Stimulated activated CD8-positive, alpha-beta memory T cell treated with anti-CD3 and anti-CD28 coated beads, Interleukin-12 subunit alpha, Interleukin-12 subunit beta, amount 100 ng/mL, for 4 hours (primary cell): ENCODE results near the gene S1PR5.
"Not testable (repeated sequence)": the region's sequence is repeated elsewhere in the genome, so short reads cannot be mapped to it uniquely, and the experiment has no call there.

Experiments used
- DNase-seq: peaks from one replicate; pipeline ENCODE4 v3.0.0-alpha.2; 2020; ENCODE audit warnings: low read depth

Gene S1PR5

GRCh38 chr19:10544242-10544752, 27.1 kb upstream of the S1PR5 start:
- no peak for DNase-seq

- peak; percentile 68 for DNase-seq
These were observed 26.4 kb upstream of the S1PR5 start, which contains the start of gene ATG4D for GRCh38 chr19:10543420-10544241. ATG4D (plus strand) TSS chr19:10543904; CDS start chr19:10544091, 187 bp downstream.

GRCh38 chr19:10543059-10543419, 25.8 kb upstream of the S1PR5 start:
- DNase-seq, result no peak

GRCh38 chr19:10539016-10539415, 21.8 kb upstream of the S1PR5 start:
- not testable (repeated sequence) for DNase-seq

DNA sequence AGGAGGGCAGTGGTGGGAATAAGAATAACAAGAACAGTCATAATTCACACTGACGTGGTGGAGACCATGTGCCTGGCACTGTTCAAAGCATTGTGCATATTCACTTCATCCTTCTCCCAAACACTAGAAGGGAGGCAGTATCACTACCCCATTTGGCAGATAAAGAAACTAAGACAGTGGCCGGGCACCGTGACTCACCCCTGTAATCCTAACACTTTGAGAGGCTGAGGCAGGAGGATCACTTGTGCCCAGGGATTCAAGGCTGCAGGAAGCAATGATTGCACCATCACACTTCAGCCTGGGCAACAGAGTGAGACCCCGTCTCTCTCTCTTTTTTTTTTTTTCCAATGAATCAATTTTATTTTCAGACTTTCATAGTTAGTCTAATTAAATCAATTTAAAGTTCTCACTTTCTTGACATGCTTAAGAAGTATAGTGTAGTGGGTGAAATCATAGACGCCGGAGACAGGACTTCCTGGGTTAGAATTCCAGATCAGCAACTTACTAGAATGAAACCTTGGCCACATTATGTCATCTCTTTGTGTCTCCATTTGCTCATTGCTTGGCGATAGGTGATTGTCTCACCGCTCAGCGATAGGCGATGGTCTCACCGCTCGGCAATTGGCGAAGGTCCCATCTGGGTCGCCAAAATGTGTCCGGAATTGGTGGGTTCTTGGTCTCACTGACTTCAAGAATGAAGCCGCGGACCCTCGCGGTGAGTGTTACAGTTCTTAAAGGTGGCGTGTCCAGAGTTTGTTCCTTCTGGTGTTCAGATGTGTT, 21.1 kb upstream of the S1PR5 start:
- no peak for DNase-seq

DNA sequence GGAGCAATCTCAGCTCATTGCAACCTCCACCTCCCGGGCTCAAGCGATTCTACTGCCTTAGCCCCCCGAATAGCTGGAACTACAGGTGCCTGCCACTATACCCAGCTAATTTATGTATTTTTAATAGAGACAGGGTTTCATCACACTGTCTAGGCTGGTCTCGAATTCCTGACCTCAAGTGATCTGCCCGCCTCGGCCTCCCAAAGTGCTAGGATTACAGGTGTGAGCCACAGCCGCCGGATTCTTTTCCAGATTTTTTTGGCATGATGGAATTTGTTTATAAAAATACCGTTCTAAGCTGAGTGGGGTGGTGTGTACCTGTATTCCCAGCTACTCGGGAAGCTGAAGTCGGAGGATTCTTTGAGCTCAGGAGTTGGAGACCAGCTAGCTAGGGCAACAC, 20.4 kb upstream of the S1PR5 start:
- no peak for DNase-seq

GRCh38 chr19:10535613-10536012, 18.4 kb upstream of the S1PR5 start:
- DNase-seq, result no peak

DNA sequence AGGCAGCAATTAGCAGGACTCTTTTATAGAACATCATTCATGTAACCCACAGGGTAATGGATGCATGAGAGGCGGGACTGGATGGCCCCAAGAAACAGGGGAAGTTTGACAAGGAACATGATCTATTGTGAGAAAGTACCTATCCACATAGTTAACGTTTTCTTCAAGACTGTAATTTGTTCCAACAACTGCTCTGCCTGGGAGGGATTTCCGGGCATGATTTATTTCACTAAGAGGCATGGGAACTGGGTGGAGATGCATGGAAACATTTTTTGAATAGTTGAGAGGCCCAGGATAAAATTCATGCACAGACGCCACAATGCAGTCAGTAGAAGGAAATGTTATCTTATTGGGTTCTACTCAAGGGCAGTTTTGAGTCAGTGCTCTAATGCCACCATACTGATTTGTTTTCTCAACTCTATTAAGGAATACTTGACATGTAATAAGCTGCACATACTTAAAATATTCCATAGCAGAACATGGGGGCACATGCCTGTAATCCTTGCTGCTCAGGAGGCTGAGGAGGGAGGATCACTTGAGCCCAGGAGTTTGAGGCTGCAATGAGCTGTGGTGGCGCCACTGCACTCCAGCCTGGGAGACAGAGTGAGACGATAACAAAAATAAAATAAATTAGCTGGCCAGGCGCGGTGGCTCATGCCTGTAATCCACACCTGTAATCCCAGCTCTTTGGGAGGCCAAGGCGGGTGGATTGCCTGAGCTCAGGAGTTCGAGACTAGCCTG, 16.6 kb upstream of the S1PR5 start:
- no peak for DNase-seq

GRCh38 chr19:10532457-10532856, 15.2 kb upstream of the S1PR5 start:
- DNase-seq, result no peak

- DNase-seq, result not testable (repeated sequence)
These were observed 9.6 kb upstream of the S1PR5 start for GRCh38 chr19:10526887-10527286.

DNA sequence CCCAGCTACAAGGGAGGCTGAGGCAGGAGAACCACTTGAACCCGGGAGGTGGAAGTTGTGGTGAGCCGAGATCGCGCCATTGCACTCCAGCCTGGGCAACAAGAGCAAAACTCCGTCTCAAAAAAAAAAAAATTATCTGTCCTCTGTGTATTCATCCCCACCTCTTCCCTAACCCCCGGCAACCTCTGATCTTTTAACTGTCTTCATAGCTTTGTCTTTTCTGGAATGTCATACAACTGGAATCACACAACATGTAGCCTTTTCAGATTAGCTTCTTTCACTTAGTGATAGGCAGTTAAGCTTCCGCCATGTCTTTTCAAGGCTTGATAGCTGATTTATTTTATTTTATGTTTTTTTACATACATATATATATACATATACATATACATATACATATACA, 8.4 kb upstream of the S1PR5 start:
- DNase-seq, result no peak

GRCh38 chr19:10523135-10523636, 5.9 kb upstream of the S1PR5 start:
- DNase-seq, result no peak

DNA sequence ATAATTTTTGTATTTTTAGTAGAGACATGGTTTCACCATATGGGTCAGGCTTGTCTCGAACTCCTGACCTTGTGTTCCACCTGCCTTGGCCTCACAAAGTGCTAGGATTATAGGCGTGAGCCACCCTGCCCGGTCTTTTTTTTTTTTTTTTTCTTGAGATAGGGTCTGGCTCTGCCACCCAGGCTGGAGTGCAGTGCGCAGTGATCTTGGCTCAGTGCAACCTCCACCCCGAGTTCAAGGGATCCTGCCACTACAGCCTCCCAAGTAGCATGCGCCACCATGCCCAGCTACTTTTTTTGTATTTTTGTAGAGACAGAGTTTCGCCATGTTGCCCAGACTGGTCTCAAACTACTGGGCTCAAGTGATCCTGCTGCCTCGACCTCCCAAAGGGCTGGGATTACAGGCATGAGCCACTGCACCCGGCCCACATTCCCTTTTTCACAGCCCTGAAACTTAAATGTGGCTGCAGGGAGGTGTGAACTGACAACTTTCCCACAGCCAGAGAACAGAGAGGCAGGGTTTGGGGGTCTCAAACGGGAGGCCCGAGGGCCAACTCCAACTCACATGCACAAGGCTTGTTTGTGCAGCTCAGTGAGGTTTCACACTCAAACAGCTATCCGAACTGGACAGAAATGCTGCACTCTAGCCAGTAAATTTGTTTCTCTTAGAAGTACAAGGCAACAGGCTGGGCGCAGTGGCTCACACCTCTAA, 4.4 kb upstream of the S1PR5 start:
- DNase-seq, result no peak

DNA sequence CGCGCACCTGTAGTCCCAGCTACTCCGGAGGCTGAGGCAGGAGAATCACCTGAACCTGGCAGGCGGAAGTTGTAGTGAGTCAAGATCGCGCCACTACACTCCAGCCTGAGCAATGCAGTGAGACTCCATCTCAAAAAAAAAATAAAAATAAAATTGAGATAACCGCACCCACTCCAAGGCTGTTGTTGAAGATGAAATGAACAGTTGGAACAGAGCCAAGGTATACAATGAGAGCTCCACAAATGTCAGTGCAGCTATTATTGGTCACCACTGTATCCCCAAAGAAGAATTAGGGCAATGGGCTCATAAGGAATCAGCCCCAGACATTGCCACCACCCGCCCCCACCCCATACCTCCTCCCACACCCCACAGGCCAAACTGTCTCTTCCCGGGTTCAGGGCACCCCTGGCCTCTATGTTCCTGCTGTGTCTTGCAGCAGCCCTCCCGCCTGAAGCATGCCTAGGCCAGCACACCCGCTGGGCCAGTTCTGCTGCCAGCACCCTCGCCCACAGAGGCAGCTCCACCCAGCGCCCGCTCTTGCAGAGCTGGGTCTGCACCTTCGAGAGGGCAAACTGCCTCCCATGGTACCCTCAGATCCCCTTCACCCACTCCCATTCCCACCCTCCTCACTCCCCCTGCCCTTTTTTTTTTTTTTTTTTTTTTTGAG, 3.5 kb upstream of the S1PR5 start:
- no peak for DNase-seq

DNA sequence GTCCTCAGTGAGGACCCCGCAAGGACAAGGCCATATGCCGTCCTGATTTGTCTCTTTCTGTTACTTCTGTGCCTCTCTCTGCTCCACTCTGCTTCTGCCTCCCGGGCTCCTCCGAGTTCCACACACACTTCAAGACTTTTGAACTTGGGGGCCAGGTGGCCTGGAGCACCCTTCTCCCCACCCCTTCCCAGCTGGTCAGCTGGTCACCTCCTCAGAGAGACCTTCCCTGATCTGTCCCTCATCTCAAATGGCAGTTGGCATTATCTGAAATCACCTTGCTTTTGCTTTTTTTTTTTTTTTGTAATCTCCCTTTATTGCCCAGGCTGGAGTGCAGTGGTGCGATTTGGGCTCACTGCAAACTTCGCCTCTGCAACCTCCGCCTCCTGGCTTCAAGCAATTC, 2.2 kb upstream of the S1PR5 start:
- no peak for DNase-seq

DNA sequence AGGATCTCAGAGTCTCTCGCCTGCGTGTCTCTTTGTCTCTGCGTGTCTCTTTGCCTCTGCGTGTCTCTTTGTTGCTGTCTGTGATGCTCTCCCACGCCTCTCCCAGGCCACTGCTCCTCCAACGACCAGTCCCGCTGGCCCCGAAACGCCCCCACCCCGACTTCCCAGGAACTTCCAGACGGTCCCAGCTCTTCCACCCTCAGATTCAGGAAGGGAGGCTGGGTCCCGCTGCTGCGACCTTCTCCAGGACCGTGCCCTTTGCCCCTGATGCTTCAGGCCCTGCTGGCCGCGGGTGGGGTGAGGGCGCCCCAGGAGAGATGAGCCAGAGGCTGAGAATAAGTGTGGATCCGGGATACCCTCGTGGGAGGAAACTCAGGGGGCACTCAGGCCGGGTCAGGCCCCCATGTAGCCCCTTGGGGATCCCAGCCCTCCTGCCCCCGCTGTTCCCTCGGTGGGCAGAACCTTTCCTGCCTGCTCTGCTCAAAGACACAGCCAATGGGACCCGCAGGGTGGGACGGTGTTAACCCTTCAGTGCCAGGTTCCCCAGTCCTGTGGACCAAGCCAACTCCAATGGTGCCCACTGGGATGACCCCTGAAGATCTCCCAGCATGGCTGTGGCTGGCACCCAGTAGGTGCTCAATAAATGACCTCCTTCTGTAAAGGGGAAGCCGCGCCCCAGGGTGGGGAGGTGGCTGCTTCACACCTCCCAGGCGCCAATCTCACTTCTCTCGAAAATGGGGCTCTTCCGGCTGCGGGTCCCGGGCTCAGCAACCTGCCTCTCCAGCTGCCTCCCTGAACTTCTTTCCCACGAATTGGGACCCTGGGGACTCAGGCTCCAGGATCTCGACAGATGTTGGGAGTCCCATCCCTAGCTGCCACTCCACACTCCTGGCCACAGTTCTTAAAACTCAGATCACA, 1.5 kb upstream of the S1PR5 start:
- no peak for DNase-seq

- no peak for DNase-seq
These were observed 655 bp upstream of the S1PR5 start for GRCh38 chr19:10517760-10518443.

DNA sequence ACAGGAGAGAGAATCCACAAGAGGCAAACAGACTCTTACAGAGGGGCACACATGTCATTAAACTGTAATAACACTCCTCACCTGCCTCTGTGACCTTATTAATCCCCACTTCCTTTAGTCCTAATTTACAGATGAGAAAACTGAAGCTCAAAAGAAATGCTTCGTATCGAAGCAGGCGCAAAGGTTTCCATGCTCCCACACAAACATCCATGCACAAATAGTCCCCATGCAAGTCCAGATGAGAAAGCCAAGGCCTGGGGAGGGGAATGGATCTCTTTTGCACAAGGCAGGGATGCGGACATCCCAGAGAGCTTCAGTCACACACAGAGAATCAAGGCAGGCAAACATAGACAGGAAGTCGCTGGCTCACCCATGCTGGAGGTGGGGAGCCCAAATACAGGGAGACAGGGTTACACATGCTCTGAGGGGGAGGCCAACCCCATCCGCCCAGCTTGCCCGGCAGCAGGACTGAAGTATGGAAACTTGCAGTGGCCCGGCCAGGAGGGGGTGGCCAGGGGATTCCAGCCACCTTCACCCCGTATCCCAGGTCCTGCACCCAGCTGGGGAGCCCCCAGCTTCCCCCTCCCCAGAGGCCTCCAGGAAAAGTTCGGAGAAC, 468 bp downstream of the S1PR5 start:
- DNase-seq, result no peak

DNA sequence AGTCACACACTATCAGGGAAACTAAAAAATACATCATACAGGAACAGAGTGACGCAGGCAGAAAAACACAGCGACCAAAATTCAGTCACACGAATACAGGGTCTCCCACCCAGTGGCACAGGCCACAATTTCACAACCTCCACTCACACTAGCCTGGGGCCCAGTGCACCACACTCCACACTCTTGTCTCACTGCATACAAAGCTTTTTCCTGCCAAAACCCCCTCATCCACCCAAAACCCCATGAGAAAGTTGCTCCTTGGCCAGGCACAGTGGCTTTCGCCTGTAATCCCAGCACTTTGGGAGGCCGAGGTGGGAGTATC, 1.2 kb downstream of the S1PR5 start:
- no peak for DNase-seq
